ENCODE results near the gene CYP46A1.

The CYP46A1 gene

DNA sequence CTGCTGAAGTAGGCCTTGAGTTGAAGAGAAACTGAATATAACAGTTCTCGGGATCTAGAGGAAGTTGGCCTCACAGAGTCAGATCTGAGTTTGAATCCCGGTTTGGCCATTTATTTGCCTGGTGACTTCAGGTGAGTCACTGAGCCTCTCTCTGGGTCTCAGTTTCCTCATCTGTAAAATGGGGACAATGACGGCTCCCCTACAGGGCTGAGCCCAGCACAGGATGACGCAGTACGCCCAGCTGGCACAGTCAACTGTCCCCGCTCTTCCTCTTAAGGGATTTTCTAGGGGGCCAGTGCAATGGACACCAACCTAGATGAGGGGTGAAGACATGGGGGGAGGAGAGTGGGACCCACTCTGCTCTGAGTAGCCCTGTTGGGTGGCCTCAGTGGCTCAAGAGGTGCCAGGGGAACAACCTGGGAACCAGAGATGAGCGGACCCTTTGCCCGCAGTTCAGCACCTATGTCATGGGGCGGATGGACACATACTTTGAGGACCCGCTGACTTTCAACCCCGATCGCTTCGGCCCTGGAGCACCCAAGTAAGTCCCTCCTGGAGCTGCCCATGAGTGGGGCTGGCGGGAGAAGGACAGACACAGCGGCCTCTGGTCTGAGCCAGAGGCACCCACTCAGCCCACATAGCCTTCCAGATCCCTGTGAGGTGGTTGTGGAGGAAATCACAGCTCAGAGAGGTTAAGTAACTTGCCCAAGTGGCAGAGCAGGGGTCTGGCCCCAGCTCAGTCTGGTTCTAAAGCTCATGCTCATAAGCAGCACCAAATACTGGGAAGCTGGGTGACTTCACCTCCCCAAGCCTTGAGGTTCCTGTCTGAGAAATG is 41.1 kb downstream of the CYP46A1 start:
- H3K27ac ChIP-seq (ENCODE audit: low read depth, low read length) = no peak overlapping the region
- no peaks in the 10 kb centered on the region for H3K4me1 ChIP-seq (ENCODE audit: control insufficient read depth, insufficient read depth, low read length)
- H3K9ac ChIP-seq (ENCODE audit: low read length) = no peak overlapping the region
- H3K9me3 ChIP-seq (ENCODE audit: control insufficient read depth, insufficient read depth, low read depth, low read length) = no peaks in the 10 kb centered on the region
- no peaks in the 10 kb centered on the region for H3K36me3 ChIP-seq (ENCODE audit: control insufficient read depth, insufficient read depth, low read length)
- H3K27me3 ChIP-seq (ENCODE audit: control insufficient read depth, insufficient read depth, low read length) = no peaks in the 10 kb centered on the region
- H3K4me3 ChIP-seq (ENCODE audit: low read depth, low read length) = no peak overlapping the region

DNA sequence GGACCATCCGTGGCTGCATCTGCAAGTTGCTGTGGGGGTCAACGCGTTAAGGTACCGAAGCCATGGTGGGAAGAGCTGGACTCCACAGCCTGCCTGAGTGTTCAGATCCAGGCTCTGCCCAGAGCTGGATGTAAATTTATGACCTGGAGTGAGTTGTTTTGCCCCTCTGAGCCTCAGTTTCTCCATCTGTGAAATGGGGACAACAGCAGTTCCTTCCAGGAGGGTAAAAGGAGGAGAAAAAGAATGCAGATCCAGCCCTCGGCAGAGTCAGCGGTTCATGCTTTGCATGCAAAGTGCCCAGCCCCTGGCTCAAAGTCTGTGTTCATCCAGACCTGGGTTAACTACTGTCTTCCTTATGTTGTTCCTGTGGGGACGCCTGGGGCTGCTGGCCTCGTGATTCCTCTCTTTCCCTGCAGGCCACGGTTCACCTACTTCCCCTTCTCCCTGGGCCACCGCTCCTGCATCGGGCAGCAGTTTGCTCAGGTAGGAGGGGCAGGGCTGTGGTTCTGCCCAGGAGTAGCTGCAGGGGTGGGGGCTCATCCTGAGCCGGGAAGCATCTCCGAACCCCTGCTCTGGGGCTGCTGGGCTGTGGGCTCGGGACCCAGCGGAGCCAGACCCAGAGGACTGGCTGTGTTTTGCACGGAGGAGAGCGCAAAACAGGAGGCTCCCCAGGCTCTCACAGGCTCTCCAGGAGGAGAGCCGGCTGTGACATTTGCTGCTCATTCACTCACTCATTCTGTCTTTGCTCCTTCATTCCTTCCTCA is 41.9 kb downstream of the CYP46A1 start:
- H3K9ac ChIP-seq (ENCODE audit: low read length) = no peak overlapping the region
- H3K36me3 ChIP-seq (ENCODE audit: control insufficient read depth, insufficient read depth, low read length) = no peaks in the 10 kb centered on the region
- H3K9me3 ChIP-seq (ENCODE audit: control insufficient read depth, insufficient read depth, low read depth, low read length) = no peaks in the 10 kb centered on the region
- no peak overlapping the region for H3K27ac ChIP-seq (ENCODE audit: low read depth, low read length)
- H3K4me3 ChIP-seq (ENCODE audit: low read depth, low read length) = no peak overlapping the region
- H3K27me3 ChIP-seq (ENCODE audit: control insufficient read depth, insufficient read depth, low read length) = no peaks in the 10 kb centered on the region
- peaks cover 5% of the 10 kb centered on the region for H3K4me1 ChIP-seq (ENCODE audit: control insufficient read depth, insufficient read depth, low read length)

DNA sequence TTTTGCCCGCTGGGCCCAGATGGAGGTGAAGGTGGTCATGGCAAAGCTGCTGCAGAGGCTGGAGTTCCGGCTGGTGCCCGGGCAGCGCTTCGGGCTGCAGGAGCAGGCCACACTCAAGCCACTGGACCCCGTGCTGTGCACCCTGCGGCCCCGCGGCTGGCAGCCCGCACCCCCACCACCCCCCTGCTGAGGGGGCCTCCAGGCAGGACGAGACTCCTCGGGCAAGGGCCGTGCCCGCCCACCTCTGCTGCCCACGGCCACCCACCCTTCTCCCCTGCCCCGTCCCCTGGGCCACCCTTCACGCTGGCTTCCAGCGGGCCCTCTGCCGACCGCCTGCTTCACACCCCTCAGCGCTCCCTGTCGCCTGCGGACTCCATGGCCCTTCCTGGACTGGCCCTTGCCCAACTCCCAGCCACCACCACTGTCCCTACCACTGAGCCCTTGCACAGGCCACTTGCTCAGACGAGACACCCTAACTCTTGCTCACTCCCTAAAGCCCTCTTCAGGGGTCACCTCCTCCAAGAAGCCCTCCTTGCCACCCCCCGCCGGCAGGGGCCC is 42.5 kb downstream of the CYP46A1 start:
- Histone ChIP-seq H3K36me3 (ENCODE audit: control insufficient read depth, insufficient read depth, low read length) (no peaks in the 10 kb centered on the region), H3K27ac (ENCODE audit: low read depth, low read length) (no peak overlapping the region), H3K9ac (ENCODE audit: low read length) (no peak overlapping the region), H3K27me3 (ENCODE audit: control insufficient read depth, insufficient read depth, low read length) (no peaks in the 10 kb centered on the region), H3K4me3 (ENCODE audit: low read depth, low read length) (no peak overlapping the region), H3K9me3 (ENCODE audit: control insufficient read depth, insufficient read depth, low read depth, low read length) (no peaks in the 10 kb centered on the region), H3K4me1 (ENCODE audit: control insufficient read depth, insufficient read depth, low read length) (peaks cover 6% of the 10 kb centered on the region)

DNA sequence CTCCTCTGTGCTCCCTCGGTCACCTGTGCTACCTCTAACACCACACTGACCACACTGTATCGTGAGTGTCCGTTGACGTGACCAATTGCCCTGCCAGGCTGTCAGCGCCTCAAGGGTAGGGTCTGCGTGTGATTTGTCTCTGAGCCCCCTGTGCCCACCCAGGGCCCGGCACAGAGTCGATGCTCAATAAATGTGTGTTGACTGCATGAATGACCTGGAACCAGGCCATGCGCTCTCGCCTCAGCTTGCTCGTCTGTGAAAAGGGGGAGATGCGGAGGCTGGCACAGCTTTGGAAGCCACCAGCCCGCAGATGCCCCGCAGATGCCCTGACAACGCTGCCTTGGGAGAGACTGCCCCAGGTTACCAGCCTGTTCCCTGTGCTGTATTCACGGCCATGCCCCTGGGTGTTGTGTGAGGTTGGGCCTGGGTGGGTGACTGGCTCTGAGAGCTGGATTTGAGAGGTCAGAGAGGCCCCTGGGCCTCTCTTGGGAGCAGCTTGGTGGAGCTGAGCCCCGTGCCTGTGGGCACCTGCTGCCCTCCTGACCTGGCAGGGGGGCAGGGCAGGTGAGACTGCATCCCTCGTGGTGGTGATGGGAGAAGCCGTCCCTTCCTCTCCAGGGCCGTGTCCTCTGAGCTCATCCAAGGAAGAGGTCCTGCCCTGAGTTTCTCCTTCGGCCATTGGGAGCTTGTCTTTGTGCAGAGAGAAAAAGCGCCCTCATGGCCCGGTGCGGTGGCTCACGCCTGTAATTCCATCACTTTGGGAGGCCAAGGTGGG is 43.2 kb downstream of the CYP46A1 start:
- Histone ChIP-seq H3K36me3 (ENCODE audit: control insufficient read depth, insufficient read depth, low read length) (no peaks in the 10 kb centered on the region), H3K9me3 (ENCODE audit: control insufficient read depth, insufficient read depth, low read depth, low read length) (no peaks in the 10 kb centered on the region), H3K27ac (ENCODE audit: low read depth, low read length) (no peak overlapping the region), H3K27me3 (ENCODE audit: control insufficient read depth, insufficient read depth, low read length) (no peaks in the 10 kb centered on the region), H3K4me3 (ENCODE audit: low read depth, low read length) (no peak overlapping the region), H3K4me1 (ENCODE audit: control insufficient read depth, insufficient read depth, low read length) (peaks cover 6% of the 10 kb centered on the region), H3K9ac (ENCODE audit: low read length) (no peak overlapping the region)

DNA sequence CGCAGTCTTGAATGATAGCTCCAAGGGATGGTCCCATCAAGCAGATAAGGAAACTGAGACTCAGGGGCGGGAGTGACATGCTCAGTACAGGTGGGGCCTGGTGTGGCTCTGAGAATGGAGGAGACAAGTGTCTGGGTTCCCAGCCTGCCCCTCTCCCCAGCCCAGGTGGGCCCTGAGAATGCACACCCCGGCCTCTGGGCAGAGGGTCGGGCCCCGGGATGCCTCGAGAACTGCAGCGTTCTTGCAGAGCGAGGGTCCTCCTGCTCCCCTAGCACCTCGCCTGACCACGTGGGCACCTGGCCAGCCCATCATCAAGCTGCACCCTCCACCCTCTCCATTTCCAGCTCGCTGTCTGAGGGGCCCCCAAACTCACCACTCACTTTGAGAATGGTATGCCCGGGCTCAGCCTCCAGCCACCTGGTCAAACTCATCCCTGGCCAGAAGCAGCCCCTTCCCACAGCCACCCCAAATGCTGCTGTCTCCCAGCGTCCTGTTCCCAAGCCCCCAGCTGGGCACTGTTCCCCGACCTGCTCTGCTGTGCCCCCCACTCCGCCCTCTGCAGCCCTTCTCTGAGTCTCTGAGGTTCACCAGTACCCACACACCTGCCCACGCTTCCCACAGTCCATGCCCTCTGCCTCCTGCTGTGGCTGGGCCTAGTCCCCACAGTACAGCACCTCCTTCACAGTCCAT is 44.3 kb downstream of the CYP46A1 start:
- Histone ChIP-seq H3K4me3 (ENCODE audit: low read depth, low read length) (no peak overlapping the region), H3K9me3 (ENCODE audit: control insufficient read depth, insufficient read depth, low read depth, low read length) (no peaks in the 10 kb centered on the region), H3K9ac (ENCODE audit: low read length) (no peak overlapping the region), H3K27ac (ENCODE audit: low read depth, low read length) (no peak overlapping the region), H3K4me1 (ENCODE audit: control insufficient read depth, insufficient read depth, low read length) (peaks cover 6% of the 10 kb centered on the region), H3K36me3 (ENCODE audit: control insufficient read depth, insufficient read depth, low read length) (no peaks in the 10 kb centered on the region), H3K27me3 (ENCODE audit: control insufficient read depth, insufficient read depth, low read length) (no peaks in the 10 kb centered on the region)

DNA sequence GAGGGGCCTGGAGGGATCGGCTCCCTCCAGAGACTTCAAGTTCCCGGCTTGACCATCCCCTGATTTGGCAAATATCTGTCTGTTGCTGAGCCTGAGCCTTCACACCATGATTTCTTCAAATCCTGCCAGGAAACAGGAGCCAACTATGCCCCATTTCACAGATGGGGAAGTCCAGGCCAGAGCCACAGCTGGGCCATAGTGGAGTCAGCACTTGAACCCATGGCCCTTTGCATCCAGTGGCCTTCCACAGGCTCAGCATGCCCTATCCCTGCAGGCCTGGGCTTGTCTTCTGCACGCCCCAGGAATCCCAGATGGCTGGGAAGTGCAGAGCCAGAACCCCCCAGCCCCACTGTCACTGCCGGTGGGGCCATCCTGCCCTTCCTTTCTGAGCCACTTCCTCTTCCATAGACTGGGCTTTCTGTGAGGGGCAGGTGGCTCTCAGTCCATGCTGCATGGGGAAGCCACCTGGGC is 44.9 kb downstream of the CYP46A1 start:
- Histone ChIP-seq H3K9me3 (ENCODE audit: control insufficient read depth, insufficient read depth, low read depth, low read length) (no peaks in the 10 kb centered on the region), H3K4me3 (ENCODE audit: low read depth, low read length) (no peak overlapping the region), H3K27ac (ENCODE audit: low read depth, low read length) (no peak overlapping the region), H3K27me3 (ENCODE audit: control insufficient read depth, insufficient read depth, low read length) (no peaks in the 10 kb centered on the region), H3K36me3 (ENCODE audit: control insufficient read depth, insufficient read depth, low read length) (no peaks in the 10 kb centered on the region), H3K9ac (ENCODE audit: low read length) (no peak overlapping the region), H3K4me1 (ENCODE audit: control insufficient read depth, insufficient read depth, low read length) (peaks cover 6% of the 10 kb centered on the region)

DNA sequence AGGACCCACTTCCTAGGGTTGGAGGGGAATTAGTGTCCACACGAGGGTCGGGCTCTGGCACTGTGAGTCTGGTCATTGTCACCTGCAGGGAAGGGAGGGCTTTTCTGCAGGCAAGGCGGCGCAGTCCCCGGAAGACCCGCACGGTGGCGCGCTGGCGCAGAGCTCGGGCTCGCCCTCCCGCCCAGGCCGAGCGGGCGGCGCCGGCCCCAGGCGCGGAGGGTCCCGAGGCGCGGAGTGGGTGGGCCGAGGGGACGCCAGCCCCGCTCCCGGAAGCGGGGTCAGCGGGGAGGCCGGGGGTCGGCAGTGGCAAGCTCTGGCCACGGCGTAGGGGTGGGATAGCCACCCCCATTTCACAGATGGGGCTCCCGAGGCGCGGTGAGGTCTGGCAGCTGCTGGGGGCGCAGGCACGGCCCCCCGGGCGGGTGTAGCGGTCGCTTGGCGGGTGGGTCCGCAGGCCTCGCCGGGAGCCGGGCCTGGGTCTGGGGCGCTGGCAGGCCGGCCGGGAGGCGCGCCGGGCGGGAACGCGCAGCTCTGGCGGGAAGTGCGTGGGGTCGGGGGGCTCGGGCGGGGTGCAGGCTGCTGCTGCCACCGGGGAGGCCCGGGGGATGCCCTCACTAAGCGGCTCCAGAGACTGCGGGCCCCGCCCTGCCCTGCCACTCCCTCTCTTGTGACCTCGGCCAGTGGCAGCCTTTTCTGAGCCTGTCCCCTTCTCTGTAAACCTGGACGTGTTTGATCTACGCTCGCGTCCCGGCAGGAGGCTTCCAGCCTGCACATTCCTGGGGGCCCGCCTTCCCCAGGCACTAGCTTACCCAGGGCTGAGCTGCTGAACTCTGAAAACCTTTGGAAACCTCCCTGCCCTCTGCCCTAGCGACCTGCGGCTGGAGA is 46.1 kb downstream of the CYP46A1 start:
- no peak overlapping the region; the same call in 1 of the 2 replicates for H3K27ac ChIP-seq (ENCODE audit: low read depth, low read length)
- peak overlapping the region; percentile 60 for H3K4me3 ChIP-seq (ENCODE audit: low read depth, low read length)
- H3K9ac ChIP-seq (ENCODE audit: low read length) = peak overlapping the region; percentile 48
- no peaks in the 10 kb centered on the region for H3K36me3 ChIP-seq (ENCODE audit: control insufficient read depth, insufficient read depth, low read length)
- no peaks in the 10 kb centered on the region for H3K27me3 ChIP-seq (ENCODE audit: control insufficient read depth, insufficient read depth, low read length)
- no peaks in the 10 kb centered on the region for H3K9me3 ChIP-seq (ENCODE audit: control insufficient read depth, insufficient read depth, low read depth, low read length)
- peaks cover 6% of the 10 kb centered on the region for H3K4me1 ChIP-seq (ENCODE audit: control insufficient read depth, insufficient read depth, low read length)

DNA sequence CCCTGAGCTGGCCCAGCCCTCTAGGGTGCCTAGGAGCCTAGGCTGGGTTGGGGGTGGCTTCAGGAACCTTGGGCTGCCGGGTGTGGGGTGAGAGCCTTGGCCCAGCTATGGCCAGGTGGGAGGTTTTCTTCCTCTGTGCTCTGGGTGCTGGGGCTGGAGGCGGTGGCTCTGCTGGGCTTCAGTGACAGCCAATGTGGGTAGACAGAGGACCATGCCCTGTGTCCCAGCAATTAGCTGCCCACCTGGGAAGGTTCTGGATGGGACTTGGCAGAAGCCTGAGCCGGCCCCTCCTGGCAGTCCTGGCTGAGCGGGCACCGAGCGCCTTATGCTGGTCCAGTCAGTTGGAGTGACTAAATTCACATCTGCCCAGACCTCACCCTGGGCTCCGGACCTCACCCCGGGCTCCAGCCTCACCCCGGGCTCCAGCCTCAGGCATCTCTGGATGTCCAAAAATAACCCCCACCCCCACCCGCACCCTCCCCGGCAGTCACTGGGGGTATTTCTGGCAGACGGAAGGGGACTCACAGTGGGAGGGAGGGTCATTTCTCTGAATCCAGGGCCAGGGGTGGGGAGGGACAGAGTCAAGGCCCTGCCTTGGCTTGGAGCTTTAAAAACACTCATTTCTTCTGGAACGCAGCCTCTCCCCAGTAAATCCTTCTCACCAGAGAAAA is 46.9 kb downstream of the CYP46A1 start:
- Histone ChIP-seq H3K36me3 (ENCODE audit: control insufficient read depth, insufficient read depth, low read length) (no peaks in the 10 kb centered on the region), H3K27me3 (ENCODE audit: control insufficient read depth, insufficient read depth, low read length) (no peaks in the 10 kb centered on the region), H3K4me3 (ENCODE audit: low read depth, low read length) (peak overlapping the region; percentile 60), H3K9me3 (ENCODE audit: control insufficient read depth, insufficient read depth, low read depth, low read length) (no peaks in the 10 kb centered on the region), H3K9ac (ENCODE audit: low read length) (peak overlapping the region; percentile 21), H3K27ac (ENCODE audit: low read depth, low read length) (no peak overlapping the region), H3K4me1 (ENCODE audit: control insufficient read depth, insufficient read depth, low read length) (peaks cover 6% of the 10 kb centered on the region)

DNA sequence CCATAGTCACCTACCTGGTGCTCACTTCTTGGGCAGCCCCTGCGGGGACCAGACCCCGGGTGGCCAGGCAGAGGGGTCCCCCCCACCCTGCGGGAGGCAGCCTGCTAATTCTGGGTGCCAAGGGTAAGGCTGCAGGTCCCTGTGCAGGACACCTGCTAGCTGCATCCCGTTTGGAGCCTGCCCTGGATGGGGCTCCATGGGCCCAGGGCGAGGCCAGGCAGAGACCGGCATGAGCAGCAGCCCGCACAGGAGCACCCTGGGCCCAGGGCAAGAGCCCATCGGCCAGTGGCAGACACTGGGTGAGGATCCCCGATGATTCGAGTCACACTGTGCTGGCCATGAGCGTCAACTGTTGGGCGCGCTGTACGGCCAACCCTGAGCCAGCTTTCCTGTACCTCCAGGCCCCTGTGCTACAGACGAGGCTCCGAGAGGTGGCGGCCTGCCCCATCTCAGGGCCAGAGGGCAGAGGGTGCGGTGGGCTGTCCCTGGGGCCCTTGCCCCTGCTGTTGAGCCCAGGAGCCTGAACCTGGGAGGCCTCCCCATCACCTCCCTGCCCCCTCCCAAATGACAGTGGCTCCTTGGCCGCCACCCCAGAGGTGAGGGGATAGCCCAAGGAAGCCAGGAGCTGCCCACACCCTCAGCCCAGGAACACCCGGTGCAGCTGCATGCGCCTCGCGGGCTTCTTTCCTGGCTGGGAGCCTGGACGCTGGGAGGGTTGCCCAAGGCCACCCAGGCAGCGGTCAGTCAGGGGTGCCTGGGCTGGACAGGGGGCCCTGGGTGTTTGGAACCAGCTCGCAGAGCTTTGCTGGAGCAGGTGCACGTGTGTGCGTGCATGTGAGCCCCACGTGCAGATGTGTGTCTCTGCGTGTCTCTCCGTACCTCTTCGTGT is 47.7 kb downstream of the CYP46A1 start:
- Histone ChIP-seq H3K27me3 (ENCODE audit: control insufficient read depth, insufficient read depth, low read length) (no peaks in the 10 kb centered on the region), H3K36me3 (ENCODE audit: control insufficient read depth, insufficient read depth, low read length) (no peaks in the 10 kb centered on the region), H3K4me1 (ENCODE audit: control insufficient read depth, insufficient read depth, low read length) (peaks cover 6% of the 10 kb centered on the region), H3K4me3 (ENCODE audit: low read depth, low read length) (no peak overlapping the region), H3K9me3 (ENCODE audit: control insufficient read depth, insufficient read depth, low read depth, low read length) (no peaks in the 10 kb centered on the region), H3K27ac (ENCODE audit: low read depth, low read length) (no peak overlapping the region), H3K9ac (ENCODE audit: low read length) (no peak overlapping the region)
